NOMO-1 (cell line): ENCODE data around the gene BRD3.
"Not testable (repeated sequence)": the region's sequence is repeated elsewhere in the genome, so short reads cannot be mapped to it uniquely, and the experiment has no call there.

Experiments
- DNase-seq, 2 experiments: peaks; one replicate each; lab custom pipeline; 2025; ENCODE audit not compliant: unreplicated experiment in 2 of 2; lab: John Stamatoyannopoulos, UW

Gene BRD3

GRCh38 chr9:133995012-133995896, 72.6 kb downstream of the BRD3 start:
- DNase-seq: no peak

- DNase-seq: peak; percentile 30 to 58
Measured at GRCh38 chr9:133994353-133995011, 73.3 kb downstream of the BRD3 start.

- DNase-seq: no peak
Measured at GRCh38 chr9:133993635-133994253, 74.1 kb downstream of the BRD3 start.

- DNase-seq: peak; percentile 74 to 77
Measured at GRCh38 chr9:133992780-133993634, 74.8 kb downstream of the BRD3 start.

GRCh38 chr9:133991964-133992779, 75.7 kb downstream of the BRD3 start, which contains the start of gene VAV2:
VAV2 (minus strand) TSS chr9:133992324; CDS start chr9:133992278, 46 bp downstream.
- peak; percentile 53 to 60 for DNase-seq

GRCh38 chr9:133991214-133991921, 76.5 kb downstream of the BRD3 start:
- DNase-seq: peak; percentile 1 to 5

GRCh38 chr9:133990366-133991213, 77.2 kb downstream of the BRD3 start:
- no peak for DNase-seq

- DNase-seq: no peak
Measured at GRCh38 chr9:133989625-133990365, 78.0 kb downstream of the BRD3 start.

GRCh38 chr9:133988771-133989170, 79.1 kb downstream of the BRD3 start:
- not testable (repeated sequence) for DNase-seq

- DNase-seq: no peak
Measured at GRCh38 chr9:133987946-133988665, 79.7 kb downstream of the BRD3 start.

GRCh38 chr9:133987446-133987788, 80.4 kb downstream of the BRD3 start:
- DNase-seq: no peak

GRCh38 chr9:133986774-133987445, 80.9 kb downstream of the BRD3 start:
- no peak for DNase-seq

- DNase-seq: no peak
Measured at GRCh38 chr9:133986061-133986460, 81.8 kb downstream of the BRD3 start.

GRCh38 chr9:133982971-133983720, 84.7 kb downstream of the BRD3 start:
- no peak for DNase-seq

- DNase-seq: no peak
Measured at GRCh38 chr9:133981958-133982681, 85.7 kb downstream of the BRD3 start.
